ENCODE results near the gene RFX1. TPM values are rescaled to one million over a fixed set of nuclear protein-coding genes. Genes with fewer than 3 reads are reported as not detected.

RFX1 gene
- total and polyA plus RNA-seq, 9 of the 15 experiments (the other 6 are each of a cell fraction or from before 2014, with no cell fraction given): 0.14 to 19.3 (median 1.2) TPM

DNA sequence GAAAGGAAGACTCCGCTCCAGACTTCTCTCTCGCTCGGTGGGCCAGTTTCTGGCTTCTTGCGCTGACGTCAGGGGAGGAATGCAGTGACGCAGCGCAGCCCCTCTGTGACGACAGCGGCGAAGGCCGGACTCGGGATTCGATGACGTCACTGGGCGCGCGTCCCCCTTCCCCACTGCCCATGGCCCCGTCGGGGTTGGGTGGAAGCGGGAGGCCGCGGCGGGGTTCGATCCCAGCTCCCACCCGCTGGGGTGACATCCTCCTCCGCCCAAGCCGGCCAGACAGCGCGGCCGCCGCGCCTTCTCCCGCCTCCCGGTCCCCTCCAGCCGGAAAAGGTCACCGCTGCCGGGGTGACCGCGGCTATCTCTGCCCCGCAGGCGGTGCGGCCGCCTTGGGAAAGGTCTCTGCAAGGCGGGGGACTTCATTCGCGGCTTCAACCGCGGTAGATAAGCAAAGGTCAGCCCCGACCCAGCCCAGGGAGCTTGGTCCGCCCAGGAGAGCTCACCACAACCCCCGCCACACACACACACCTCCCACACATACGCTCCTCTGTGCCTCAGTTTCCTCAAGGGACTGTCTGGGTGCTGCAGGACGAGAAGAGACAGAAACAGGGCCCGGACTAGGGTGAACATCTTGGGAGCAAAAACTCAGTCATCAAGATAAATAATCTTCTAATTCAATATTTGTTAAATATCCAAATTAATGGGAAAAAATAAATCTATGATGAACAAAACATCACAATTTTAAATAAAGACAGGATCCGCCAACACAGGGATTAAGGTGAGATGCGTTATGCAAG, 844 bp upstream of the RFX1 start (continued):
- TF ChIP-seq PCBP2 (IDR thresholded peaks at IDR 0.05; ENCODE audit: low read depth, low read length, poor library complexity, severe bottlenecking) (no peak), NONO (IDR thresholded peaks at IDR 0.05; ENCODE audit: low read depth in 2 of 2, low read length in 1 of 2) (peak in 1 of 2 experiments; percentile 95; a peak in 2 of 4 replicates), NR2C1 (IDR thresholded peaks at IDR 0.05) (peak; percentile 93), NR2C1 (tag; IDR thresholded peaks at IDR 0.05) (peak; percentile 95), SIN3A (IDR thresholded peaks at IDR 0.05; ENCODE audit: borderline replicate concordance in 2 of 2, control insufficient read depth in 1 of 2, low read depth in 2 of 2, low read length in 2 of 2) (peak in 1 of 2 experiments; percentile 82; a peak in 2 of 4 replicates), CHD4 (IDR thresholded peaks at IDR 0.05; ENCODE audit: insufficient read depth, insufficient replicate concordance, low read depth, low read length, poor library complexity, severe bottlenecking) (no peak), RBM34 (IDR thresholded peaks at IDR 0.05; ENCODE audit: borderline replicate concordance, insufficient read depth, low read length) (no peak), KLF16 (IDR thresholded peaks at IDR 0.05) (peak; percentile 95), MEF2D (tag; conservative IDR thresholded peaks at IDR 0.05; ENCODE audit: low read depth) (peak; percentile 59; the same call in 1 of the 2 replicates), KLF10 (CRISPR knock-in tag; IDR thresholded peaks at IDR 0.05) (no peak), ZNF431 (CRISPR knock-in tag; IDR thresholded peaks at IDR 0.05) (peak; percentile 79; the same call in 1 of the 2 replicates), CSDE1 (IDR thresholded peaks at IDR 0.05) (peak in 1 of 2 experiments; percentile 68; a peak in 2 of 4 replicates), ZKSCAN8 (CRISPR knock-in tag; IDR thresholded peaks at IDR 0.05) (no peak), ZNF668 (CRISPR knock-in tag; IDR thresholded peaks at IDR 0.05) (no peak), GABPB2 (CRISPR knock-in tag; conservative IDR thresholded peaks at IDR 0.05) (0 out of 2 replicates have a peak, but pooled peaks have one; percentile 37), PHF8 (IDR thresholded peaks at IDR 0.05; ENCODE audit: borderline replicate concordance, low read length) (peak; percentile 83; the same call in 1 of the 2 replicates), NR2C2 (CRISPR knock-in tag; IDR thresholded peaks at IDR 0.05) (peak; percentile 68; the same call in 1 of the 2 replicates), NR2C2 (tag; IDR thresholded peaks at IDR 0.05) (peak; percentile 96), ZNF584 (CRISPR knock-in tag; IDR thresholded peaks at IDR 0.05; ENCODE audit: low read depth) (peak; percentile 89), NCOA6 (IDR thresholded peaks at IDR 0.05) (no peak; the same call in 1 of the 2 replicates), XRCC4 (IDR thresholded peaks at IDR 0.05; ENCODE audit: extremely low read depth, insufficient read depth, insufficient read length) (no peak), OTX1 (CRISPR knock-in tag; IDR thresholded peaks at IDR 0.05) (no peak; the same call in 1 of the 2 replicates), ZNF707 (CRISPR knock-in tag; conservative IDR thresholded peaks at IDR 0.05) (no peak), ZFX (CRISPR knock-in tag; IDR thresholded peaks at IDR 0.05) (peak; percentile 87)
- TF ChIP-seq, protein P1, sequence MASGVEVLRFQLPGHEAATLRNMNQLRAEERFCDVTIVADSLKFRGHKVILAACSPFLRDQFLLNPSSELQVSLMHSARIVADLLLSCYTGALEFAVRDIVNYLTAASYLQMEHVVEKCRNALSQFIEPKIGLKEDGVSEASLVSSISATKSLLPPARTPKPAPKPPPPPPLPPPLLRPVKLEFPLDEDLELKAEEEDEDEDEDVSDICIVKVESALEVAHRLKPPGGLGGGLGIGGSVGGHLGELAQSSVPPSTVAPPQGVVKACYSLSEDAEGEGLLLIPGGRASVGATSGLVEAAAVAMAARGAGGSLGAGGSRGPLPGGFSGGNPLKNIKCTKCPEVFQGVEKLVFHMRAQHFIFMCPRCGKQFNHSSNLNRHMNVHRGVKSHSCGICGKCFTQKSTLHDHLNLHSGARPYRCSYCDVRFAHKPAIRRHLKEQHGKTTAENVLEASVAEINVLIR (CRISPR knock-in tag; IDR thresholded peaks at IDR 0.05): peak; percentile 97
- TF ChIP-seq, protein P2, sequence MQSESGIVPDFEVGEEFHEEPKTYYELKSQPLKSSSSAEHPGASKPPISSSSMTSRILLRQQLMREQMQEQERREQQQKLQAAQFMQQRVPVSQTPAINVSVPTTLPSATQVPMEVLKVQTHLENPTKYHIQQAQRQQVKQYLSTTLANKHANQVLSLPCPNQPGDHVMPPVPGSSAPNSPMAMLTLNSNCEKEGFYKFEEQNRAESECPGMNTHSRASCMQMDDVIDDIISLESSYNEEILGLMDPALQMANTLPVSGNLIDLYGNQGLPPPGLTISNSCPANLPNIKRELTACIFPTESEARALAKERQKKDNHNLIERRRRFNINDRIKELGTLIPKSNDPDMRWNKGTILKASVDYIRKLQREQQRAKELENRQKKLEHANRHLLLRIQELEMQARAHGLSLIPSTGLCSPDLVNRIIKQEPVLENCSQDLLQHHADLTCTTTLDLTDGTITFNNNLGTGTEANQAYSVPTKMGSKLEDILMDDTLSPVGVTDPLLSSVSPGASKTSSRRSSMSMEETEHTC (IDR thresholded peaks at IDR 0.05): 0 out of 2 replicates have a peak, but pooled peaks have one; percentile 43
